ENCODE results near the gene TPRG1L. TPM values are rescaled to one million over a fixed set of nuclear protein-coding genes. Genes with fewer than 3 reads are reported as not detected.
A peak's percentile ranks its signal among the peaks of the same experiment; 100 is the strongest.

TPRG1L gene
- total RNA-seq, 2 experiments from 2014 or later = 9.5 to 10.0 TPM

GRCh38 chr1:3650248-3651025, 25.6 kb downstream of the TPRG1L start:
- Mint-ChIP-seq H3K9me3 (no peaks in the 10 kb centered on the region), H3K27ac (no peak overlapping the region), H3K4me3 (peak overlapping the region; percentile 80), H3K36me3 (peaks cover 3% of the 10 kb centered on the region), H3K4me1 (peaks cover 22% of the 10 kb centered on the region), H3K27me3 (peaks cover 36% of the 10 kb centered on the region)
- no peak for DNase-seq

- Mint-ChIP-seq H3K36me3 (peaks cover 3% of the 10 kb centered on the region), H3K27ac (no peak overlapping the region), H3K27me3 (peaks cover 44% of the 10 kb centered on the region), H3K4me1 (peaks cover 24% of the 10 kb centered on the region), H3K9me3 (no peaks in the 10 kb centered on the region), H3K4me3 (peak overlapping the region; percentile 32)
- DNase-seq = no peak
These were observed 26.5 kb downstream of the TPRG1L start for GRCh38 chr1:3651026-3651929.

DNA sequence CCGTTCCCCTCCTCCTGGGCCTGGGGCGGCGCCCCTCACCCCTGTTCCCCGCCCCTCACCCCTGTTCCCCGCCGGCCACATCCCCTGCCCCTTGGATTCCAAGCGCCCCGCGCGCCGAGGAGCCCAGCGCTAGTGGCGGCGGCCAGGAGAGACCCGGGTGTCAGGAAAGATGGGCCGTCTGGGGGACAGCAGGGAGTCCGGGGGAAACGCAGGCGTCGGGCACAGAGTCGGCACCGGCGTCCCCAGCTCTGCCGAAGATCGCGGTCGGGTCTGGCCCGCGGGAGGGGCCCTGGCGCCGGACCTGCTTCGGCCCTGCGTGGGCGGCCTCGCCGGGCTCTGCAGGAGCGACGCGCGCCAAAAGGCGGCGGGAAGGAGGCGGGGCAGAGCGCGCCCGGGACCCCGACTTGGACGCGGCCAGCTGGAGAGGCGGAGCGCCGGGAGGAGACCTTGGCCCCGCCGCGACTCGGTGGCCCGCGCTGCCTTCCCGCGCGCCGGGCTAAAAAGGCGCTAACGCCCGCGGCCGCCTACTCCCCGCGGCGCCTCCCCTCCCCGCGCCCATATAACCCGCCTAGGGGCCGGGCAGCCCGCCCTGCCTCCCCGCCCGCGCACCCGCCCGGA, 27.2 kb downstream of the TPRG1L start, which contains the start of gene TP73:
Gene TP73, plus strand, starts transcription at position 587 of the 618 bp plus-strand sequence. CDS start 29,850 bp downstream, outside the sequence.
- no peak within 1 kb of the TSS for H3K27ac Mint-ChIP-seq
- peaks cover 3% of the 10 kb centered on the region for H3K36me3 Mint-ChIP-seq
- peaks cover 30% of the 10 kb centered on the region for H3K4me1 Mint-ChIP-seq
- peaks cover 52% of the 10 kb centered on the region for H3K27me3 Mint-ChIP-seq
- peak within 1 kb of the TSS; percentile 62 for H3K4me3 Mint-ChIP-seq
- H3K9me3 Mint-ChIP-seq = no peaks in the 10 kb centered on the region
- DNase-seq = no peak

DNA sequence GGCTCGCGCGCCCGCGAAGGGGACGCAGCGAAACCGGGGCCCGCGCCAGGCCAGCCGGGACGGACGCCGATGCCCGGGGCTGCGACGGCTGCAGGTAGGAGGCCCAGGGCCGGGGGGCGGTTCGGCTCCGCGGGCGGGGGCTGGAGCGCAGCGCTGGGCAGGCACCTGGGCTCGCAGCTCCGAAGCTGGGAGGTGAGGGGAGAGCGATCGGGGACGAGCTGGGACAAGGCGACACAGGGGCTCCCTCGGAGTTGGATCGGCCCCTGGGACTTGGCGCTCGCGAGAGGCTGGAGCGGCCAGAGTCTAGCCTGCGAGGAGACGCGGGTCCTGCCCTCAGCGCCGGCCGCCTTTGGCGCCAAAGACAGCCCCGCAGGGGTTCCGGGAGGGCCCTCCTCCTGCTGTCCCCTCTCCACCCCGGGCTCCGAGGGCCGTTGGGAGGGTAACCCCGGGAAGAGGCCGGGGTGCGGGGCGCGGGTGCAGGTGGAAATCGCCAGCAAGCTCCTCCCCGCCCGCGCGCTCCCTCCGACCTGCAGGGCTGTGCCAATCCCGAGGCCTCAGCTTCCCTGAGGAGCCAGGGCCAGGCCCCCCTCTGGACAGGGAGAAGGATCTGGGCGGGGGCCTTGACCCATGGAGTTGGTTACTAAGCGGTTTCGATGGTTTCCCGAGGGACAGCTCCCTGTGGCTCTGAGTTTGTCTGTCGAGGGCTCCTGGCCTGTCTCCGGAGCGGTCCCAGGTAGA, 27.9 kb downstream of the TPRG1L start:
- DNase-seq = no peak
- Mint-ChIP-seq H3K27me3 (peaks cover 59% of the 10 kb centered on the region), H3K36me3 (peaks cover 3% of the 10 kb centered on the region), H3K27ac (no peak overlapping the region), H3K4me1 (peaks cover 30% of the 10 kb centered on the region), H3K4me3 (peak overlapping the region; percentile 29), H3K9me3 (no peaks in the 10 kb centered on the region)

DNA sequence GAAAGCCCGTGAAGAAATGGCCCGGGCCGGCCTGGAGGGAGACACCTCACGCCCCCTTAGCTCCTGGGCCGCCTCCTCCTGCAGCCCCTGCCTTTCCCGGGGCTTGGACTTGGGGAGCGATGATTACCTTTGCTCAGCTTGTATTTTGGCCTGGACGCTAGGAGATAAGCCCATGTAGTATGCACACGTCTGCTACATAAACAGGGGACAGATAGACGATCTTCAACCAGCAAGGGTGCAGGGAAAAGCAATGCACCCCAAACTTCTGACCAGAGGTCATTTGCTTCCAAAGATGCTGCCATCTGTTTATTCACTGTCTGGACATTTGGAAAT, 28.4 kb downstream of the TPRG1L start:
- Mint-ChIP-seq H3K9me3 (no peaks in the 10 kb centered on the region), H3K4me3 (no peak overlapping the region), H3K27me3 (peaks cover 64% of the 10 kb centered on the region), H3K27ac (no peak overlapping the region), H3K4me1 (peaks cover 26% of the 10 kb centered on the region), H3K36me3 (peaks cover 3% of the 10 kb centered on the region)
- no peak for DNase-seq

DNA sequence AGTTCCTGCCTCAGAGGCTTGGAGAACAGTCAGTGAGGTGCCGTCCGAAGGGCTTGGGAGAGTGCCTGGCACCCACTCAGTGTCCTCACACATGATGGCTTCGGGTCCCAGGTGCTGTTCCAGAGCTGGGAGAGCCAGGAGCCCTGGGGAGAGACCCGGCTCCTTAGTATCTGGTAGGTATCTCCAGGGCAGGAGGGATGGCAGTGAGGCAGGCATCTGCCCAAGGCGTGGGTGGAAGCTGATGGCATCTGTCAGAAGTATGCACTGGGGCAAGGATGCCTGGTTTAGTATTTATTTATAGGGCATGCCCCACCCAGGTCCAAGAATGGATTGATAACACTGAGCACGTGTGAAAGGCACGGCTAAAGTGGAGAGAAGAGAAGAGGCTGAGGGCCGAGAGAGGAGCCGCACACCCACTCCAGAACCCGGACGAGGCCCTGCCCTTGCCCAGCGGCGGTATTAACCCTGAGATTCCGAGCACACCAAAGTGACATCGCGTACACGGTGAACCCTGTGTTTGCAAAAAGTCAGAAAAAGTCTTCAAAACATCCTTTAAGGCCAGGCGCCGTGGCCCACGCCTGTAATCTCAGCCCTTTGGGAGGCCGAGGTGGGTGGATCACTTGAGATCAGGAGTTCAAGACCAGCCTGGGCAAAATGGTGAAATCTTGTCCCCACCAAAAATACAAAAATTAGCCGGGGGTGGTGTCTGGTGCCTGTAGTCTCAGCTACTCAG, 29.9 kb downstream of the TPRG1L start:
- Mint-ChIP-seq H3K9me3 (no peaks in the 10 kb centered on the region), H3K27me3 (peaks cover 71% of the 10 kb centered on the region), H3K27ac (no peak overlapping the region), H3K4me3 (no peak overlapping the region), H3K4me1 (peaks cover 18% of the 10 kb centered on the region), H3K36me3 (no peaks in the 10 kb centered on the region)
- no peak for DNase-seq

DNA sequence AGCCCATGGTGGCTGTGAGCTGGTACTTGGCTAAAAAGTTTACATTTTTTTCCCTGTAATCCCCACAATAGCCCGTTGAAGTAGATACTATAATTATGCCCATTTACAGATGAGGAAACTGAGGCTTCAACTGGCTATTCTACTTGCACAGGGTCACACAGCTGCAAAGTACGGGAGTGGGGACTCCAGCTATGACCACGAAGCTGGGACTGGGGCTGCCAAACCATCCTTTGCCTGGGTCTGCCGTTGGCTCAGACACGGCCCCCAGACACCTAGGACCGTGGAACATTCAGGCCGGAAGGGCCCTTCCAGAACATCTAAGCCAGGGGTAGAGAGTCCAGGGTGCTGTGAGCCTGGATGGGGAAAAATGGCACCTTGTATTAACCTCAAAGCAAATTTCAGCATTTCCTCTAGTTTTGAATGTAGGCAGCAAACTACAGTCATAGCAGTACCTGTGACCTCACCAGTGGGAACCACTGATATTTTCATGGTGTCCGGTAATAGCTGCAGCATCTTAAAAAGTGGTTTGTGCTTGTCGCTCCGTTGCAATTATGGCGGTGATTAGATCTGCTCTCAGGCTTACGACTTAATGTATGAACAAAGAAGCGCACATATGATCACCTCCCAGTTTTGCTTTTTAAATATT, 31.8 kb downstream of the TPRG1L start:
- Mint-ChIP-seq H3K36me3 (no peaks in the 10 kb centered on the region), H3K27ac (peak overlapping the region; percentile 3), H3K4me1 (peaks cover 17% of the 10 kb centered on the region), H3K4me3 (peak overlapping the region; percentile 19), H3K27me3 (peaks cover 60% of the 10 kb centered on the region), H3K9me3 (no peaks in the 10 kb centered on the region)
- DNase-seq = no peak

DNA sequence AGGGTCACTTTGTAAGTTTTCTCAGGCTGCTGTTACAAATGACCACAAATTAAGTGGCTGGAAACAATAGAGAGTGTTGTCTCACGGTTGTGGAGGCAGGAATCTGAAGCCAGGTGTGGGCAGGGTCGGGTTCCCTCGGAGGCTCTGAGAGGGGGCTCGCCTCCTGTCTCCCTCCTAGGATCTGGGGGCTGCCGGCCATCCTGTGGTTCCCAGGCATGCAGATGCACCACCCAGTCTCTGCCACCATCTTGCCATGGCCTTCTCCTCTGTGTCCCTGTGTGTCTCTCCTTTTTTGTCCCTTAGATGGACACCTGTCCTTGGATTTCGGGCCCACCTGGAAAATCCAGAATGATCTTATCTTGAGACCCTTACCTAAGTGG, 32.3 kb downstream of the TPRG1L start:
- Mint-ChIP-seq H3K27me3 (peaks cover 62% of the 10 kb centered on the region), H3K4me3 (no peak overlapping the region), H3K9me3 (no peaks in the 10 kb centered on the region), H3K36me3 (no peaks in the 10 kb centered on the region), H3K27ac (peak overlapping the region; percentile 3), H3K4me1 (peaks cover 17% of the 10 kb centered on the region)
- no peak for DNase-seq

- Mint-ChIP-seq H3K9me3 (no peaks in the 10 kb centered on the region), H3K36me3 (no peaks in the 10 kb centered on the region), H3K4me1 (peaks cover 17% of the 10 kb centered on the region), H3K27ac (no peak overlapping the region), H3K27me3 (peaks cover 64% of the 10 kb centered on the region), H3K4me3 (no peak overlapping the region)
- DNase-seq = no peak
These were observed 32.9 kb downstream of the TPRG1L start for GRCh38 chr1:3657578-3658230.

GRCh38 chr1:3658231-3658615, 33.4 kb downstream of the TPRG1L start:
- H3K9me3 Mint-ChIP-seq = no peaks in the 10 kb centered on the region
- no peak overlapping the region for H3K4me3 Mint-ChIP-seq
- peaks cover 17% of the 10 kb centered on the region for H3K4me1 Mint-ChIP-seq
- no peak overlapping the region for H3K27ac Mint-ChIP-seq
- peaks cover 62% of the 10 kb centered on the region for H3K27me3 Mint-ChIP-seq
- DNase-seq = no peak
- no peaks in the 10 kb centered on the region for H3K36me3 Mint-ChIP-seq

- H3K4me3 Mint-ChIP-seq = no peak overlapping the region
- DNase-seq = no peak
- no peaks in the 10 kb centered on the region for H3K9me3 Mint-ChIP-seq
- no peak overlapping the region for H3K27ac Mint-ChIP-seq
- H3K4me1 Mint-ChIP-seq = peaks cover 17% of the 10 kb centered on the region
- no peaks in the 10 kb centered on the region for H3K36me3 Mint-ChIP-seq
- peaks cover 53% of the 10 kb centered on the region for H3K27me3 Mint-ChIP-seq
These were observed 34.3 kb downstream of the TPRG1L start for GRCh38 chr1:3659093-3659492.

GRCh38 chr1:3660704-3661103, 35.9 kb downstream of the TPRG1L start:
- no peaks in the 10 kb centered on the region for H3K36me3 Mint-ChIP-seq
- no peak overlapping the region for H3K27ac Mint-ChIP-seq
- no peak overlapping the region for H3K4me3 Mint-ChIP-seq
- no peak for DNase-seq
- peaks cover 37% of the 10 kb centered on the region for H3K27me3 Mint-ChIP-seq
- H3K9me3 Mint-ChIP-seq = no peaks in the 10 kb centered on the region
- H3K4me1 Mint-ChIP-seq = peaks cover 17% of the 10 kb centered on the region

DNA sequence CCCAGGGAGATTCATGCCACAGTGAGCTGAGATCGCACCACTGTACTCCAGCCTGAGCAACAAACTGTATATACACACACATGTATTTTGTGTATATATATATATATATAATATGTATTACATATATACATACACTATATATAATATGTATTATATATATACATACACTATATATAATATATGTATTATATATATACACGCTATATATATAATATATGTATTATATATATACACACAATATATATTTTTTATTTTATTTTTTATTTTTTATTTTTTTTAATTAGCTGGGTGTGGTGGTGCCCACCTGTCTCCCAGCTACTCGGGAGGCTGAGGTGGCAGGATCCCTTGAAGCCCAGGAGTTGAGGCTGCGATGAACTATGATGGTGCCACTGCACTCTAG, 36.8 kb downstream of the TPRG1L start:
- Mint-ChIP-seq H3K4me3 (no peak overlapping the region), H3K27ac (no peak overlapping the region), H3K36me3 (no peaks in the 10 kb centered on the region), H3K27me3 (peaks cover 28% of the 10 kb centered on the region), H3K4me1 (peaks cover 12% of the 10 kb centered on the region), H3K9me3 (no peaks in the 10 kb centered on the region)
- DNase-seq = no peak

All from activated naive CD8-positive, alpha-beta T cell treated with anti-CD3 and anti-CD28 coated beads for 36 hours (primary cell).